Natural killer cell (primary cell): ENCODE data around the gene RGL3. TPM values are rescaled to one million over a fixed set of nuclear protein-coding genes. Genes with fewer than 3 reads are reported as not detected.

ENCODE experiments used
- ATAC-seq, 3 donors: fragments of 150-1000 bp in 2 of 3; fragments of 200-7000 bp in 1 of 3; cut with Tn5 transposase; 1 replicate in 1 of 3; 2 replicates in 2 of 3; pipeline ENCODE4 v1.10.0; 2021; ENCODE audit warnings: mild to moderate bottlenecking in 2 of 3, moderate library complexity in 2 of 3
- DNase-seq, 2 donors: peaks; one replicate each; pipeline versions ENCODE4 v3.0.0 to v3.0.0-alpha.2; 2013 to 2021; ENCODE audit warnings: mixed read lengths in 1 of 2
- H3K27ac ChIP-seq: one replicate; pipeline ENCODE4 v1.5.1; 2013; ENCODE audit warnings: mild to moderate bottlenecking, low read length
- H3K27me3 ChIP-seq: one replicate; pipeline ENCODE4 v1.6.1; 2013; ENCODE audit warnings: low read length; ENCODE audit not compliant: control insufficient read depth, insufficient read depth
- H3K36me3 ChIP-seq: one replicate; pipeline ENCODE4 v1.6.1; 2013; ENCODE audit warnings: low read length; ENCODE audit not compliant: control insufficient read depth, insufficient read depth
- H3K4me1 ChIP-seq: one replicate; pipeline ENCODE4 v1.6.1; 2013; ENCODE audit warnings: low read length; ENCODE audit not compliant: control insufficient read depth, insufficient read depth
- H3K4me3 ChIP-seq: one replicate; pipeline ENCODE4 v1.5.1; 2013; ENCODE audit warnings: low read length
- H3K9me3 ChIP-seq: one replicate; pipeline ENCODE4 v1.6.1; 2013; ENCODE audit warnings: low read length; ENCODE audit not compliant: control insufficient read depth, insufficient read depth
- H3K27ac Mint-ChIP-seq, 2 donors: one replicate each; pipeline ENCODE4 v1.8.0; 2022; ENCODE audit warnings: mild to moderate bottlenecking in 2 of 2, mixed read lengths in 2 of 2, moderate library complexity in 1 of 2
- H3K27me3 Mint-ChIP-seq, 2 donors: one replicate each; pipeline ENCODE4 v1.8.0; 2022; ENCODE audit warnings: low read depth in 2 of 2, mixed read lengths in 2 of 2
- H3K36me3 Mint-ChIP-seq: one replicate; pipeline ENCODE4 v1.8.0; 2022; ENCODE audit warnings: mixed read lengths
- H3K4me1 Mint-ChIP-seq, 2 donors: one replicate each; pipeline ENCODE4 v1.8.0; 2022; ENCODE audit warnings: mixed read lengths in 2 of 2
- H3K4me3 Mint-ChIP-seq: one replicate; pipeline ENCODE4 v1.8.0; 2022; ENCODE audit warnings: mild to moderate bottlenecking, moderate library complexity, mixed read lengths
- H3K9me3 Mint-ChIP-seq, 2 donors: one replicate each; pipeline ENCODE4 v1.8.0; 2022; ENCODE audit warnings: mixed read lengths in 2 of 2
- WGBS: methylation state at CpG from one replicate; pipeline ENCODE4 v1.1.7; 2013; ENCODE audit warnings: missing lambda C conversion rate; ENCODE audit not compliant: insufficient coverage; 5-methylcytosine and 5-hydroxymethylcytosine counted together
- intact Hi-C: fragments of 100-400 bp; cut with micrococcal nuclease; formaldehyde crosslinking; loops from one replicate; pipeline ENCODE4 v1.14.2; 2022
- total RNA-seq, 4 donors: library from RNA; stranded (reverse); fragments of 120-200 nt in 1 of 4; gene quantifications; one replicate each; pipeline versions ENCODE4 v1.2.3 to v1.2.4, GENCODE V29; 2013 to 2022
- TF ChIP-seq, protein P1 (sequence below): fragments of 200-600 bp; IDR thresholded peaks from one replicate; pipeline ENCODE4 v1.8.0; 2022; ENCODE audit warnings: antibody characterized with exemption

The RGL3 gene
- total RNA-seq, 3 donors from 2014 or later (not counting 1 experiment from before 2014, with no cell fraction given), result 0.48 TPM; not detected in 2

DNA sequence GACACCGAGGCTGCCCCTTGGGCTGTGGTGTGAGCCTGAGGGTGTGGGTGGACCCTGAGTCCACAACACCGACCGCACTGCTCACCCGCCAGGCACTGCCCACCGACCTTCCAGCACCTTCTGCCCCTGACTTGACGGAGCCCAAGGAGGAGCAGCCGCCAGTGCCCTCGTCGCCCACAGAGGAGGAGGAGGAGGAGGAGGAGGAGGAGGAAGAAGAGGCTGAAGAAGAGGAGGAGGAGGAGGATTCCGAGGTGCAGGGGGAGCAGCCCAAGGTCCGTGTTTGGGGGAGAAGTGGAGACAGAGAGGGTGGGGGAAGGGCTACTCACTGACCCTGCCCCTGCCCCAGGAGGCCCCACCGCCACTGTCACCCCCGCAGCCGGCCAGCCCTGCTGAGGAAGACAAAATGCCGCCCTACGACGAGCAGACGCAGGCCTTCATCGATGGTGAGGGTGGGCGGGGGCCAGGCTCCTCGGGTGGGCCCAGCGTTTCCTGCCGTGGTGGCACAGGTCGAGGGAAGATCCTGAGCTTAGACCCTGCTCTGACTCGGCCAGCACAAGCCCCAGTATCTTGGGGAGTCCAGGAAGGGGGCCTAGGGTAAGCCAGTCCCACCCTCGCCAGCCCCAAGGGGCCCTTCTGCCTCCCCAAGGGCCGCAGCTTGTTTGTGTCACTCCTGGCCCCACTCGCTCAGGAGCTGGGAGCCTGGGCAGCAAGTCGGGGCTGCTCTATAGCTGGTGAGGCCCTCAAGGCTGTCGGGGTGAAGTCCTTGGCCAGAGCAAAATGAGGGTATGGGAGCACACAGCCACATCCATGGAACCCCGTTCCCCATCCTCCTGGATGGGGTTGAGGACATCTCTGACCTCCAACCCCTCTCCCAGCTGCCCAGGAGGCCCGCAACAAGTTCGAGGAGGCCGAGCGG is 28.5 kb upstream of the RGL3 start:
- intact Hi-C loops, result loop anchor here (5.0 kb wide), 1 partner anchor 155 kb away; no protein-coding TSS in a partner anchor
- no peak overlapping the region for H3K4me3 ChIP-seq
- Mint-ChIP-seq H3K27me3 (no peaks in the 10 kb centered on the region), H3K9me3 (no peaks in the 10 kb centered on the region), H3K36me3 (no peaks in the 10 kb centered on the region), H3K4me1 (peaks cover 0 to 5% of the 10 kb centered on the region in 2 donors), H3K27ac (no peak overlapping the region), H3K4me3 (no peak overlapping the region)
- no peak for ATAC-seq
- H3K4me1 ChIP-seq, result no peaks in the 10 kb centered on the region
- H3K36me3 ChIP-seq, result peaks cover 49% of the 10 kb centered on the region
- no peak for DNase-seq
- no peaks in the 10 kb centered on the region for H3K27me3 ChIP-seq
- 96% methylated on average over 35 of the region's 35 CpGs for WGBS
- no peak overlapping the region for H3K27ac ChIP-seq
- TF ChIP-seq, protein P1, sequence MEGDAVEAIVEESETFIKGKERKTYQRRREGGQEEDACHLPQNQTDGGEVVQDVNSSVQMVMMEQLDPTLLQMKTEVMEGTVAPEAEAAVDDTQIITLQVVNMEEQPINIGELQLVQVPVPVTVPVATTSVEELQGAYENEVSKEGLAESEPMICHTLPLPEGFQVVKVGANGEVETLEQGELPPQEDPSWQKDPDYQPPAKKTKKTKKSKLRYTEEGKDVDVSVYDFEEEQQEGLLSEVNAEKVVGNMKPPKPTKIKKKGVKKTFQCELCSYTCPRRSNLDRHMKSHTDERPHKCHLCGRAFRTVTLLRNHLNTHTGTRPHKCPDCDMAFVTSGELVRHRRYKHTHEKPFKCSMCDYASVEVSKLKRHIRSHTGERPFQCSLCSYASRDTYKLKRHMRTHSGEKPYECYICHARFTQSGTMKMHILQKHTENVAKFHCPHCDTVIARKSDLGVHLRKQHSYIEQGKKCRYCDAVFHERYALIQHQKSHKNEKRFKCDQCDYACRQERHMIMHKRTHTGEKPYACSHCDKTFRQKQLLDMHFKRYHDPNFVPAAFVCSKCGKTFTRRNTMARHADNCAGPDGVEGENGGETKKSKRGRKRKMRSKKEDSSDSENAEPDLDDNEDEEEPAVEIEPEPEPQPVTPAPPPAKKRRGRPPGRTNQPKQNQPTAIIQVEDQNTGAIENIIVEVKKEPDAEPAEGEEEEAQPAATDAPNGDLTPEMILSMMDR, result no peak
- H3K9me3 ChIP-seq, result no peaks in the 10 kb centered on the region

DNA sequence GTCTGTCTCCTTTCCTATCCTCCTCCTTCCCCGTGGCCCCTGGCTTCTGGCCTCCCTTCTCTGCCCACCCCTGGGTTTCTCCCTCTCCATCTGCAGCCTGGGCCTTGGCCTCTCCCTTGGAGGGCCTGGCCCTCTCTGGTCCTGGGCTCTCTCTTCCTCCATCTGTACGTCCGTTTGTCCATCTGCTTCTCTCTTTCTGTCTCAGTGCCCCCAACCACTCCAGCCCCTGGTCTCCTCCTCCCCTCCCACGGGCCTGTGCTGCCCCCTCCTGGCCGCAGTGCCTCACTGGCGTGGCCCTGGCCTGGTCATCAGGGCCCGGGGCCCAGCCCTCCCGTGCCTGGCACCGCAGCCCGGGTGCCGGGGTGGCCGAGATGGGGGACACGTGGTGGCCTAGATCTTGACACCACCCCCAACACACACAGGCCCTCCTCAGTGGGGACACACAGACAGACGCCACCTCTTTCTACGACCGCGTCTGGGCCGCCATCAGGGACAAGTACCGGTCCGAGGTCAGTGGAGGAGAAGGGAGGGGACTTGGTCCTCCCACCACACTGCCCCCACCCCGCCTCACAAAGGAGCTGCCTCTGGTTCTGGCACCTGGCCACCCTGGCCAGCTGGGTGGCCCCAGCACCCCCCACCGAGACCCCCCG is 27.7 kb upstream of the RGL3 start:
- no peaks in the 10 kb centered on the region for H3K27me3 ChIP-seq
- no peak overlapping the region for H3K4me3 ChIP-seq
- Mint-ChIP-seq H3K27ac (peak overlapping the region in 1 of 2 donors; percentile 60), H3K4me1 (peaks cover 0 to 11% of the 10 kb centered on the region in 2 donors), H3K9me3 (no peaks in the 10 kb centered on the region), H3K4me3 (no peak overlapping the region), H3K27me3 (no peaks in the 10 kb centered on the region), H3K36me3 (no peaks in the 10 kb centered on the region)
- H3K27ac ChIP-seq, result no peak overlapping the region
- intact Hi-C loops, result loop anchor here (5.0 kb wide), 1 partner anchor 154 kb away; no protein-coding TSS in a partner anchor
- whole genome bisulfite sequencing, result 89% methylated on average over 22 of the region's 23 CpGs
- peak; percentile 65 to 81 (median 78) for ATAC-seq
- H3K4me1 ChIP-seq, result no peaks in the 10 kb centered on the region
- H3K36me3 ChIP-seq, result peaks cover 56% of the 10 kb centered on the region
- TF ChIP-seq, protein P1, result peak; percentile 57
- peak; percentile 42 to 64 for DNase-seq
- no peaks in the 10 kb centered on the region for H3K9me3 ChIP-seq

DNA sequence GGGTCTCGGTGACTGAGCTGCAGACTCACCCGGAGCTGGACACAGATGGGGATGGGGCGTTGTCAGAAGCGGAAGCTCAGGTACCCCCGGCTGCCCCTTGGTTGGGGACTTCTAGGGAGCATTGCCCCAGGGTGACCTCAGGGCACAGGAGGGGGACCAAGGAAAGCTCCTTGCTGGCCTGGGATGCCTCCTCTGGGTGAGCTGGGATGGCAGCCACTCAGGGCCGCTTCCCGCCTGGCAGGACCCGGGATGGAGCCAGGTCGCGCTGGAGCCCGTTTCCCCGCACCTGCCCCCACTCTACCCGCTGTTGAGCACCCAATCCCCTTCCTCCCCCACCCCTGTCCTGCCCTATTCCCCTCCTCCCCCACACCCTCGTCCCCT is 27.1 kb upstream of the RGL3 start:
- no peak for ATAC-seq
- H3K4me3 Mint-ChIP-seq, result no peak overlapping the region
- Histone ChIP-seq H3K36me3 (peaks cover 62% of the 10 kb centered on the region), H3K4me3 (no peak overlapping the region), H3K27me3 (no peaks in the 10 kb centered on the region), H3K4me1 (no peaks in the 10 kb centered on the region), H3K27ac (no peak overlapping the region), H3K9me3 (no peaks in the 10 kb centered on the region)
- TF ChIP-seq, protein P1, result no peak
- DNase-seq, result no peak
- intact Hi-C loops, result loop anchor here (5.0 kb wide), 1 partner anchor 154 kb away; no protein-coding TSS in a partner anchor
- no peaks in the 10 kb centered on the region for H3K9me3 Mint-ChIP-seq
- 94% methylated on average over 14 of the region's 14 CpGs for WGBS
- peaks cover 0 to 13% of the 10 kb centered on the region in 2 donors for H3K4me1 Mint-ChIP-seq
- no peaks in the 10 kb centered on the region for H3K27me3 Mint-ChIP-seq
- H3K36me3 Mint-ChIP-seq, result no peaks in the 10 kb centered on the region
- peak overlapping the region in 1 of 2 donors; percentile 60 for H3K27ac Mint-ChIP-seq
